NCI-H2107 treated with DMSO at 0.1 percent for 48 hours (cell line): ENCODE data around the gene FAM89A.
"Not testable (repeated sequence)": the region's sequence is repeated elsewhere in the genome, so short reads cannot be mapped to it uniquely, and the experiment has no call there.

Source experiments
- DNase-seq: peaks from one replicate; lab custom pipeline; 2025; ENCODE audit not compliant: unreplicated experiment; lab: John Stamatoyannopoulos, UW

The FAM89A gene

DNA sequence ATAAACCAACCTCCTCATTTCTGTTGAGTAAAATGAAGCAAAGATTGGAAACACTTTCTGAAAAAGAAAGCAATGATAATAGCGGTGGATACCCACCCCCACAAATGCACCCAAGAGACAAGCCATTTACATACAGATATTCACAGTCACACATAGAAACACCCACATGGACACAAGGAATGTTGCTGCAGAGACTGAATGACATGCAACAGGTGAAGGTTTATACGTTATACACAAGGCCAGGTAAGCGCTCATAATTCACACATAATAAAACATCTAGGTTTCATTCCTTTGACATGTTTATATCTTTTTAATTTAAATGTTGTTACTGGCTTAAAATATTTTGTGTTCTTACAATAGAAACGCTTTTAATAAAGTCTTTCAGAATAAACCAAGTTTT, 39.9 kb downstream of the FAM89A start:
- DNase-seq: no peak

DNA sequence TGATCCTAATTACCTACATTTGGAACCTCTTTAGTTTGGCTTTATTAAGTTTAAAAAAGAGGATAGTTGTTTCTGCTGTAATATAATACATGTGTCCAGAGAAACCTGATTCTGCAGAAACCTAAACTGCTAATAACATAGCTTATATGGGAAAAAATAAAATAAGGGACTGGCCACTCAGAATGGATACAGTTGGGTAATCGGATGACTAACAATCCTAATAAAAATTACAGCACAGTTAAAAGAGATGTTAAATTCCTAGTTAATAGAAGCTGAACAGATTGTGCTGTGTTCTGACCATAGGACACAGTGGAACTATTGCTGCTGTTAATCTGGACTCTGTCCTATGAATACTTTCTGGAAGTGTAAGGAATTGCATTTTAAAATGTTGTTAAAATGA, 45.2 kb downstream of the FAM89A start:
- no peak for DNase-seq

DNA sequence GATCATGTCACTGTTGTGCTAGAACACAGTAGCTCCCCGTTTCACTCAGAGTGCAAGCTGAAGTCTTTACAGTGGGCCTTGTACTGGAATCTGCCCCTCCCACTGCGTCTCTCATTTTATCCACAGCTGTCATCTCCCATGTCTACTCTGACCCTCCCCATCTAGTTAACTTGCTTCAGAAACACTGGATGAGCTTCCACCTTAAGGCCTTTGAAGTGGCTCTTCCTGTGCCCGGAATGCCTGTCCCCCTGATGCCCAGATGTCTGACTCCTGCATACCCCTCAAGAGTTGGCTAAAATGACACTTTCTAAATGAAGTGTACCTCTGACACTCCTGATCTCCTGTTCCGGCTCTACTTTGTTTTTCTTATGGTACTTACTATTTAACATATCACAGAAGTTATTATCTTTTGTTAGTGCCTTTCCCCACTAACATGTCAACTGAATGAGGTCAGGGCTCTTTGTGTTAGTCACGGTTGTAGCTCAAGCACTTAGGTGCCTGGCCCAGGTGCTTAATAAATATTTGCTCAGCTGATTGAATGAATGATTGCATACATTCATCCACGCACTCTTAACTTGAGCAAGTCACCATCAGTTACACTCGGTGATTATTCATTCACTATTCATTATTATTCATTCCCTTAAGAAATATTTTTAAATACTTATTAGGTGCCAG, 47.8 kb downstream of the FAM89A start:
- peak; percentile 32 for DNase-seq

DNA sequence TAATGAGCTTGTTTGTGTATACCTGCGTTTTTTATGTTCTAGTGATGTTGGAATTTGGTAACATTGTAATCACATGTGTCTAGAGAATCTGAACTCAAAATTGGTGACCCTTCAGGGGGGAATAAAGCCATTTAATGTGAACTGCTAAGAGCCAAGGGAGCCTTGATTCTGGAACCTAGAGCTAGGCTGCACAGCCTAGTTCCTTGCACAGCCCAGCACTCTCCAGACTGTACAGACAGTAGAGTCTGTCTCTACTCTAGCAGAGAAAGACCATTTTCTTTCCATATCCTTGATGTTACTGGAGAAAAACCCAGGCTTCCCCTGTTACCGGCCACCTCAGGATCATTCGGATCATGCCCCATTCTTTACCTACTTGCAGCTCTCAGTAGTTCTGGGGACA, 52.6 kb downstream of the FAM89A start:
- no peak for DNase-seq

DNA sequence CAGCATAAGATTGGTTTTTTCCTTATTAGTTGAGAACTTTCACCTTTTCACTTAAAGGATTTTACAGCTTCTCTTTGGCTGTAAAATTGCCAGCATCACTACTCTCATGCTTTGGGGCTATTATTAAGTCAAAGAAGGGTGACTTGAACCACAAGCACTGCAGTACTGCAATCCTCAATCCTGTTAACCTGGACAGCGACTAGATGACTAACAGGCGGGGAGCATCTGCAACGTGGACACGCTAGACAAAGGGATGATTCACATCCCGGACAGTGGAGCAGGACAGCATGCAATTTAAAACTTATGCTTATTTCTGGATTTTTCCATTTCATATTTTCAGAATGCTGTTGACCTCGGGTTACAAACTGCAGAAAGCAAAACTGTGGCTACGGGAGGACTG, 53.1 kb downstream of the FAM89A start:
- DNase-seq: no peak

DNA sequence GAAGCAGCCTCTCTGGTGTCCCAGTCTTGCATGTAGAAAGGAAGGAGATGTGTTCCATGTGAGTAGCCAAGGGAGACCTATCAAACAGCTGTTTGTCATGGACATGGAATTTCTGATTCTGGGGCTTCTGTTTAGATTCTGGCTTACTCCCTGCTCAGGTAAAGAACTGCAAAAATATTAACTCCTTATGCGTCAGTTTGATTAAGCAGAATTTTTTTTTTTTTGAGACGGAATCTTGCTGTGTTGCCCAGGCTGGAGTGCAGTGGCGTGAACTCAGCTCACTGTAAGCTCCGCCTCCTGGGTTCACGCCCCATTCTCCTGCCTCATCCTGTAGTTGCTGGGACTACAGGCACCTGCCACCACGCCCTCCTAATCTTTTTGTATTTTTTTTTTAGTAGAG, 54.3 kb downstream of the FAM89A start:
- no peak for DNase-seq

DNA sequence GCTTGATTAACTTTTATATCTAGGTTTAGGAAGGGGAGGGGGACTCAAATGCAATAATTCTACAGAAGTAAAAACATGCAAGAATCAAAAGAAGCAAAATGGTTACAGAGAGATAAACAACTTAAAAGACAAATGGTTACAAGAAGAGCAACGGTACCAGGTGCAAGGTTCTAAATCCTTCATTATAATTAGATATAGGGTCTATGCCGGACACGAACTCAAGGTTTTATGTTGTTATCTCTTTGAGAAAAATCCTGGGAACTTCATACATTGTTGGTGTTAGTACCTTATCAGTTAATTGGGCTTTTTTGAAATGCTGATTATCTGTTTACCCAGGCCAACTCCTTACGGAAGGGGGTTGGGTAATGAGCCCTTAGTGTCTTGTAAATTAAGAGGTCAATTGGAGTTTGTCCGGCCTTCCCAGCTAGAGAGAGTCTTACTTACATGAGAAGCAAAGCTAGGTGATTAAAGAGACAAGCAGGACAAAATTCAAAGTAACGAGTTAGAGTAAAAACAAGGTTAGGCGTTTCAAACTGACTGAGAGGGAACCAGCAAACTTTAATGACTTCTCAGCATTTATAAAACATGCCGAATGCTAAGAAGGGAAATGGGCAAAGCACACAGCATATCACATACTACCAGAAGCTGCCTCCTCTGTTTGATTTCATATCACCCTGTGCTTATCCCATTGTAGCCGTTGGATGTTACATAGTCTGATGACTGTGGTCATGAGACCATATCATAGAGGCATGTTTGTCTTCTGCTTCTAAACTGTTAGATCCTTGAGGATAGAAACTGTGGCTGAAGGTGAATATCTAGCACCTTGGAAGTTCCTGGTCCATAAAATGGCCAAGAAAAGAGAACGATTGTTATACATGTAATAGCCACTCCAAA, 55.2 kb downstream of the FAM89A start:
- DNase-seq: not testable (repeated sequence)

DNA sequence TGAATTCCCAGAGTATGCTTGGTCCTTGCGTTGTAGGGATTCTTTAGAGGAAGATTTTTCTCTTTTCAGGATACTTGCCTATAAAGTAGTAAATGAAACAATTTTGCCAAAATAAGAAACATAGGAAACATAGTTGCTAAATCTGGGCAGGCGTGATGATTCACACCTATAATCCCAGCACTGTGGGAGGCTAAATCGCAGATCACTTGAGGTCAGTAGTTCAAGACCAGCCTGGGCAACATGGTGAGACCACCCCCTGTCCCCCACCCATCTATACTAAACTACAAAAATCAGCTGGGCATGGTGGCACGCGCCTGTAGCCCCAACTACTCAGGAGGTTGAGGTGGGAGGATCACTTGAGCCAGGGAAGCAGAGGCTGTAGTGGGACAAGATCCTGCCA, 56.2 kb downstream of the FAM89A start:
- no peak for DNase-seq

DNA sequence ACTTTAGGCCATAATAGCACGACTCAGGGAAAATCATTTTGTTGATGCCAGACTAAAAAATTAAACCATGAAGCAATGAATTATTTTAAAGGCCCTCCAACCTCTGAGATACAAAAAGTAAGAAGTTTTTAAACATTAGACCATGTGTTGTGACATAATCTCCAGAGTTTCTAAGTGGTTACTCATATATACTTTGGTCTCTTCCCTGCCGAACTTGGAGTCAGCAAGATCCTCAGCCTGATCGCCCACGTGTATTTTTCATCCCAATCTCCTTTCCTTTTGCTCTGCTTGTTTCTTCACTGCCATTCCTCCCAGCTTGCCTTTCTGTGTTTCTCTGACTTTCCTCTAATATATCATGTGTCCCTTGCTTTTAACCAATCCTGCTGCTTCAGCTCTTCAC, 57.4 kb downstream of the FAM89A start:
- DNase-seq: no peak

DNA sequence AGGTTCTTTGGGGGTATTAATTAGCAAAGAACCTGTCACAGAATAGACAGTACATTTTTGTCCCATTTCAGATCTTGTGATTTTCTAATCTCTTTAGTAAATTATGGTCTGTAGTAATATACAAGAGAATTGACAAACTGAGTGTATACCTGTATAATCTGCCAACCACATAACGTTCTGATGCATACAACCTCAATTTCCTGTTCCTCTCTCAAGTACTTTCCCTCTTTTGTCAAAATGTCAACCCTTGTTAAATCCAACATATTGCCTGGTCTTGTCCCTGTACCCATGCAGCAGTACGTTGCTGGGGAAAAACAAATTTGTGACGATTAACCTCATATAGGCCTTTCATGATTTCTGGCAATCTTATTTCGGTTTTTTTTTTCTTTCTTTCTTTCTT, 60.1 kb downstream of the FAM89A start:
- DNase-seq: no peak

DNA sequence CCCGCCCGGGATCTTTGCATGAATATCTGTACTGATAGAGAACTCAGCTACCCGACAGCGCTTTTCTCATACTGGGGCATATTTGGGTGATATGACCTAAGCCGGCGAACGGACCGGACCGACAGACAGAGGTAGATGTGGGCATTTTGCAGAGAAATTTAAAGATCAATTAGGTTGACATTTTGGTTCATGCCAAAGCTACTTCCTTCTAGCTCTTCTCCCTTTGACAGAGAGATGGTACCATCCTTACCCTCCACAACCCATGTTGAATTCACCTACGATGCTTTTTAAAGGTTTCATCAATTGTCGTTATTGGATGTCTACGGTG, 60.7 kb downstream of the FAM89A start:
- no peak for DNase-seq

DNA sequence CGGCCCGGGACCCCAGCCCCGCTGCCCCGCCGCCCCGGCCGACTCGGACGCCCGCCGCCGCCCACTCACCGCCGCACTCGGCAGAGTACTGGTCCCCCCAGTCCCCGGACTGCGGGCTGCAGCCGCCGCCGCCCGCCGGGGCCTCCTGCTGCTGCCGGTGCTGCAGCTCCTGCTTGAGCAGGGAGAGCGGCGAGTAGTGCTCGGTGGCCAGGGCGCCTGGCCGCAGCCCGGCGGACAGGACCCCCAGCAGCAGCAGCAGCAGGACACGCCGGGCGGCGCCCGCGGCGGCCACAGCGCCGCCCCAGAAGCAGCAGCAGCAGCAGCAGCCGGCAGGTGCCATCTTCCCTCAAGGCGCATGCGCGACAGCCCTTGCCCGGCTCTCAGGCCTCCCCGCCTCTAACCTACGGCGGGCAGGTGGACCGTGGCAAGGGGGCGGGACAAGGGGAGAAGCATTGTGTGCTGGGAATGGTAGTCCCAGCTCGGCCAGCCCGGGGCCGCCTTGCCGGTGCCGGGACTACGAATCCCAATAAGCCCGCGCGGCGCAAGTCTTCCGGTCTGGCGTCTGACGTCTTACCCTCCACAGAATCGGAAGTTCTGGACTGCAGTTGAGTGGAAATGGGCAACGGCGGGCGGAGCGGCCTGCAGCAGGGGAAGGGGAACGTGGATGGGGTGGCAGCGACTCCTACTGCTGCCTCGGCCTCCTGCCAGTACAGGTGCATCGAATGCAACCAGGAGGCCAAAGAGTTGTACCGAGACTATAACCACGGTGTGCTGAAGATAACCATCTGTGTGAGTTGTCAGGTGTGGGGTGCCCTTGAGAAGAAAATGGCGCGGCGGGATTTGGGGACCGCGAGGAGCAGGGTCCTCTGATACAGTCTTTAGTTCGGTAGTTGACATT, 61.3 kb downstream of the FAM89A start, which contains the start of the genes ARV1 and TTC13:
Gene ARV1, plus strand, starts transcription at position 604 of the 898 bp plus-strand sequence. Its CDS starts 12 bp downstream, at position 616.
Gene TTC13, minus strand, starts transcription at position 371 of the 898 bp plus-strand sequence. Its CDS starts 31 bp downstream, at position 340.
- DNase-seq: peak; percentile 98

DNA sequence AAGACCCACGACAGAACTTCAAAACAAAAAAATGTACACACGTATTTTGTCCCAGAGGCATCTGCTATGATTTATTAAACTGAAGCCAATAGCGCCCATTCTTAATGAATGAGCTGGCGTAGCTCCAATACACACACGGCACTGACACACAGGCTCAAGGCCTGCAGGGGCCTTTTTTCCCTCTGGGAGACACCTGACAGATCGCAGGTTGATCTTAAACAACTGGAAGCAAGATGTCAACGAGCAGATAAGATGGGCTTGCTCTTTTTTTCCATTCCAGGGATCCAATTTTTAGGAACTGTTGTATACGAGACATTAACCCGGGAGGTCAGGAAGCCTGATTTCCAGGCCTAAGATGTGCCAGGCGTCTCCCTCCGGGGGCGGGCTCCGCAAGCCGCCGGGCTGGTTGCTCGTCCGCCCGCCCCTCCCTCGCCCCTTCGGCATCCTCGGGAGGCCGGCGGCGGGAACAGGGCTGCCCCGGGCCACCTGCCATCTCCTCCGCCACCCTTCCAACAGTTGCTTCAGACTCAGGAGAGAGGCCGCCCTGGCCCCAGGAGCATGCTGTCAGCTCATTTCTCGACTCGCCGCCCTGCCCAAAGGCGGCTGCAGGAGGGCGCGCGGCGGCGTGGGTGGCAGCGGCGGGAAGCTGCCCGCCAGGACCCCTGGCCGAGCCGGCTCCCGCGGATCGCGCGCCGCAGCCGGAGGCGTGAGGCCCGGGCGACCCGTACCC, 62.1 kb downstream of the FAM89A start:
- DNase-seq: peak; percentile 61

DNA sequence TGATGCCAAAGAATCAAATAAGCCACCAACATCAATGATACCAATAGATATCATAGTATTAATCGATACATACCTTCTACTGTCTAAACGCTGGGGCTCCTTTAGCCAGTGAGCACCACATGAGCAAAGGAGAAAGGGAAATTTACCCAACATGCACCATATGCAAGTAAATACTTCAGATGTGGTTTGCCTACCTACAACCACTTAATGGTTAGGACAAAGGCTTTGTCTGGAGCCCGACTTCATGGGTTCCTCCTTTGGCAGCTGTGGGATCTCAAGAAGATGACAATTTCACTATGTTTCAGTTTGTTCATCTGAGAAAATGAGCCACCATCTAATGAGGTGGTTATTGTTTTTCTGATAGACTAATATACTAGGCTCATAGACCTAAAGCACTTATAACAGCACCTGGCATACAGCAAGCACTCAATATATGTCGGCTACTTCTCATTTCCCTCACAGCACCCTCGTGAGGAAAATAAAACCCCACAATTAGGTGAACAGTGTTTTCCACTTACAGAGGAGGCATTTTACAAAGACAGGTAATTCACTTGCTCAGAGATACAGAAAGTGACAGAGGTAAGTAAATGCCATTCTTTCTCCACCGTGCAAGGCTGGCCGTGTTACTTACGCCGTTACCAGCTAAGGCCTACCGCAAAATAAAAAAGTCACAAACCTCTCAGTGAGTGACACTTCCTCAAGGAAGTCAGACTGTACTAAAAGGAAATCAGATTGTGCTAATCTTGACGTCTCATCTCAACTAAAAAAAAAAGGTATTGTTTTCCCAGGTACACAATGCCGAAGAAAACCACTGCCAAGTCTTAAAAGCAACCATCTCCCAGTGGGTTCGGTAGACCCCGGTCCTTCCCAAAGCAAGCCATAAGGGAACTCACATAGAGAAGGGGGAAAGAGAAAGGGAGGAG, 63.0 kb downstream of the FAM89A start:
- peak; percentile 50 for DNase-seq

DNA sequence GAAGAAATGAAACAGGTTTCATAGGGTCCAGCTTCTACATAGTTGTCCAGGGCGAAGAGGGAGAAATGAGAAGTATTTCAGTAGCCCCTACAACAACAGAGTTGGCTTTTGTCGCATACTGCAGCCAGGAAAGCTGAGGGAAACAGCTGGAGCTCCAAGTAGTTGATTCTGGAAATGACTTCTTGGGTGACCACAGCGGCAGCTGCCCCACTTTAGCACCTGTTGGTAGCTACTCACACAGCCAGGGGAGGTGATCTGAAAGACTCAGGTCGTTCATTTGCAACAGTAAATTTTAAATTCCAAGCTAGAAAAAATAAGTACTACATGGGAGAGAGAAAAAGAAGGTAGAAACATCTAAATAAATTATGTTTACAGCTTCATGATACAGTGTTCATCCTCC, 63.7 kb downstream of the FAM89A start:
- DNase-seq: no peak

DNA sequence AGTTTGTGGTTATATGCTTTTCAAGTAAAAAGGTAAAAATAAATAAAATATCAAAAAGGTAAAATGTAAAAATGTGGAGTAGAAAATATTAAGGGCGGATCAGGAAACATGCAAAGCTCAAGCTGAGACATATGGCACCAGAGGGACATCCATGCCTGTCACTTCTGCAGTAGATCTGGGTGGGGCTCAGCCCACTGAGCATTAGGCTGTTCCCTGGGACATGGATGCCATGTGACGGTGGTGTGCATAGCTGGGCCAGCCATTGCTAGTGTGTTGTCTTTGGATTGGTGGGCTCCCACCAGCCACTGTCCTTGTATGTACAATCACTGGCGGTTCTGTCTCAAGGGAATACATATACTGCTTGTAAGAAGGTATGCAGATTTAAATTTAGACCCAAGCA, 64.4 kb downstream of the FAM89A start:
- no peak for DNase-seq

DNA sequence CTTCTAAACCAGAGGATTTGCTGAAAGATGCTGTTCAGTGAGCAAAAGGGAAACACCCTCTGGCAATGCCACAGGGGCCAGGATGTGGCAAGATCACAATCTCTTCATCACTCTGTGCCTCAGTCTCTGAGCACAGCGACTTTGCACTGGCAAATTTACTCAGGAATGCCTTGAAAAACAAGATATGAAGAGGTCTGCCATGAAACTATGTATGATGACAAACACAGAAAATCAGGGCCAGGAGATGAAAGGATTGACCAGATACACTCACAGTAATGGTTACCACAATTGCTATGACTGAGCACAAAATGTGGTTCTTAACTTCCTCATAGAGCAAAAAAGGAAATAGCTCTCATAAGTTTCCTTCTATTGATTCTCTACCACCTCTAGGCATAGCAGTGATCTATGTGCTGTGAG, 67.2 kb downstream of the FAM89A start:
- no peak for DNase-seq

DNA sequence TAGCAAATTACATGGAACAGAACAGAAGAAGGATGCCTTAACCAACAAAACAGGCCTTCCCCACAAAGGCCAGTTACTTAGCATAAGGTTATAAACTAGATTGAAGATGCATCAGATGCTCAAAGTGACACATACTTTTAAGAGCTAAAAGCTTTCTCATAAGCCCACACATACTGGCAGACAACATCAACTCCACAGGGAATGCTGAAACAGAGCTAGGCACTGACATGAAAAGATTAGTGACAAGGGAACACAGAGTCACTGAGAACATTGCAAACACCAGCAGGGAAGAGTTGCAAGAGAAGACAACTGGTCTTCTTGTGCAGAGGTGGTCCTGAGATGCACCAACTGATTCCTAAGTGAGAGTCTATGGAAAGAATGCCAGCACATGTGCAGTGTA, 68.3 kb downstream of the FAM89A start:
- no peak for DNase-seq

DNA sequence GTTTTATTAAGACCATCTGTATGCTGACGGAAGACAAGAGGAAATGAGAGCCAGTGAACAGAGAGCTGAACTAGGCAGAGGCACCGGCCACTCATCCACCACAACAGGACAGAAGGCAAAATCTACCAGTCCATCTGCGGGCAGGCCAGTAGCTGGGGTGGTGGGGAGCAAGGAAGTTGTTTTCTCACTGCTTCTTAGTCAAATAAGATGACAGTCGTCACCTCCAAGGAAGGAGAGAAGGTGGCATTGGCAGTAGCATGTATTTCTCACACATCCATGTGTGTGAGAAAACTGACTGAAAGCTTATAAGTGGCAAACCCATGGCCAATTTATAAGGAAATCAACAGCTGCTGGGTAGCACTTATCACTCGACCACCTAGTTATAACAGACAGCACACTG, 69.6 kb downstream of the FAM89A start:
- DNase-seq: no peak
